ENCODE results near the gene DHODH. TPM values are rescaled to one million over a fixed set of nuclear protein-coding genes. Genes with fewer than 3 reads are reported as not detected.
A peak's percentile ranks its signal among the peaks of the same experiment; 100 is the strongest.

The DHODH gene
- total RNA-seq, 1 donor from 2014 or later: 7.7 TPM

GRCh38 chr16:72009779-72010178 lies 1.2 kb downstream of the DHODH start:
- H3K27me3 ChIP-seq: no peaks in the 10 kb centered on the region
- H3K36me3 ChIP-seq: no peaks in the 10 kb centered on the region
- no peak for TF ChIP-seq CTCF (IDR thresholded peaks at IDR 0.05)
- intact Hi-C loops (cut with DNase I): no loop called here
- no peak overlapping the region for H3K4me3 ChIP-seq
- no peak for DNase-seq
- H3K4me1 ChIP-seq: peaks cover 15% of the 10 kb centered on the region
- no peak overlapping the region for H3K27ac ChIP-seq
- no peaks in the 10 kb centered on the region for H3K9me3 ChIP-seq
- no peak for ATAC-seq

- intact Hi-C loops (cut with DNase I): no loop called here
- no peak overlapping the region for H3K27ac ChIP-seq
- no peaks in the 10 kb centered on the region for H3K27me3 ChIP-seq
- no peaks in the 10 kb centered on the region for H3K9me3 ChIP-seq
- ATAC-seq (no peak), DNase-seq (no peak)
- no peak overlapping the region for H3K4me3 ChIP-seq
- no peak for TF ChIP-seq CTCF (IDR thresholded peaks at IDR 0.05)
- H3K36me3 ChIP-seq: peaks cover 4% of the 10 kb centered on the region
- H3K4me1 ChIP-seq: peaks cover 35% of the 10 kb centered on the region
Observed at GRCh38 chr16:72012607-72013006, 4.1 kb downstream of the DHODH start.

GRCh38 chr16:72013389-72013788 lies 4.8 kb downstream of the DHODH start:
- Histone ChIP-seq H3K9me3 (no peaks in the 10 kb centered on the region), H3K36me3 (peaks cover 4% of the 10 kb centered on the region), H3K4me1 (peaks cover 41% of the 10 kb centered on the region), H3K27me3 (no peaks in the 10 kb centered on the region), H3K27ac (peak overlapping the region; percentile 28), H3K4me3 (peak overlapping the region; percentile 3)
- TF ChIP-seq CTCF (IDR thresholded peaks at IDR 0.05): no peak
- intact Hi-C loops (cut with DNase I): no loop called here
- no peak for ATAC-seq
- DNase-seq: peak; percentile 72

- Histone ChIP-seq H3K4me3 (peak overlapping the region; percentile 3), H3K36me3 (peaks cover 4% of the 10 kb centered on the region), H3K27me3 (no peaks in the 10 kb centered on the region), H3K4me1 (peaks cover 41% of the 10 kb centered on the region), H3K27ac (peak overlapping the region; percentile 28), H3K9me3 (no peaks in the 10 kb centered on the region)
- intact Hi-C loops (cut with DNase I): no loop called here
- no peak for DNase-seq
- no peak for ATAC-seq
- TF ChIP-seq CTCF (IDR thresholded peaks at IDR 0.05): no peak
Observed at GRCh38 chr16:72013888-72014581, 5.5 kb downstream of the DHODH start.

GRCh38 chr16:72014675-72015074 lies 6.1 kb downstream of the DHODH start:
- DNase-seq (no peak), ATAC-seq (no peak)
- intact Hi-C loops (cut with DNase I): no loop called here
- H3K4me1 ChIP-seq: peaks cover 41% of the 10 kb centered on the region
- H3K27me3 ChIP-seq: no peaks in the 10 kb centered on the region
- no peak overlapping the region for H3K4me3 ChIP-seq
- H3K36me3 ChIP-seq: peaks cover 4% of the 10 kb centered on the region
- peak overlapping the region; percentile 28 for H3K27ac ChIP-seq
- no peak for TF ChIP-seq CTCF (IDR thresholded peaks at IDR 0.05)
- no peaks in the 10 kb centered on the region for H3K9me3 ChIP-seq
